Endometrium (tissue), 2 donors: ENCODE measurements around the gene RBM42.
"Not testable (repeated sequence)": the region's sequence is repeated elsewhere in the genome, so short reads cannot be mapped to it uniquely, and the experiment has no call there.

Experiments
- FAIRE-seq: peaks from 2 replicates; lab custom pipeline; 2012; peaks lifted over from hg19 to GRCh38; lab: Jason Lieb, UNC
- donor health status: control.
- donor health status: control.

RBM42 gene, protein sequence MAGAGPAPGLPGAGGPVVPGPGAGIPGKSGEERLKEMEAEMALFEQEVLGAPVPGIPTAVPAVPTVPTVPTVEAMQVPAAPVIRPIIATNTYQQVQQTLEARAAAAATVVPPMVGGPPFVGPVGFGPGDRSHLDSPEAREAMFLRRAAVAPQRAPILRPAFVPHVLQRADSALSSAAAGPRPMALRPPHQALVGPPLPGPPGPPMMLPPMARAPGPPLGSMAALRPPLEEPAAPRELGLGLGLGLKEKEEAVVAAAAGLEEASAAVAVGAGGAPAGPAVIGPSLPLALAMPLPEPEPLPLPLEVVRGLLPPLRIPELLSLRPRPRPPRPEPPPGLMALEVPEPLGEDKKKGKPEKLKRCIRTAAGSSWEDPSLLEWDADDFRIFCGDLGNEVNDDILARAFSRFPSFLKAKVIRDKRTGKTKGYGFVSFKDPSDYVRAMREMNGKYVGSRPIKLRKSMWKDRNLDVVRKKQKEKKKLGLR

DNA sequence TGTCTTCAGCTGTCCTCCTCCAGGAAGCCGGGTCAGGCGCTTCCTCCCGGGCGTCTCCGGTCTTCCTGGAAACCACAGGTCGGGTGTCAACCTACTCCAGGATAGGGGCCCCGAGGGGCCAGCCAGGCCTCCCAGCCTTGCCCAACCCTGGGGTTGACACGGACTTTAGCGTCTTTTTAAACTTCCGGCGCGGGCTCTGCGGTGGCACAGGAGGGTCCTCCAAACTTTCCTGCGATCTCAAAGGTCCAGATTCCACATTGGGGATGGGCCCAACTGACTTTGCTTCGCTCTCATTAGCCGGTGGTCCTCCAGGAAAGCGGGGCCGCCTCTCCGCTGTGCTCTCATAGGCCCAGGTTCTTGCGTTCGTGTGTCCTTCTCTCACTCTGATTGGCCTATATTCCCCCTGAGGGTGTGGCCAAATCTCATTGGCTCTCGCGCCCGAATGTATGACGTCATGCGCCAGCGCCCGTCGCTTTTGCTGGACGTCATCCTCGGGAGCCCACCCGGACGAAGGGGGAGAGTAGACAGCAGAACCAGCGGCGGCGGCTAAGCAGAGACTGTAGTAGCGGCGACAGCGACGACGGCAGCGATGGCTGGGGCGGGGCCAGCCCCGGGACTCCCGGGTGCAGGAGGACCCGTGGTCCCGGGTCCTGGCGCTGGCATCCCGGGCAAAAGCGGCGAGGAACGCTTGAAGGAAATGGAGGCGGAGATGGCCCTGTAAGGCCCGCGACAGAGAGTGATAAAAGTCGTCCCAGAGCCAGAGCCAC, at the start of gene RBM42:
RBM42 (plus strand) TSS at position 472 of the 767 bp plus-strand sequence; CDS start at position 590, 118 bp downstream.
- FAIRE-seq: peak; percentile 99

GRCh38 chr19:35582760-35583159, 46.1 kb upstream of the RBM42 start:
- no peak for FAIRE-seq

GRCh38 chr19:35585848-35586247, 43.0 kb upstream of the RBM42 start, which contains the start of gene PMIS2:
TSS of gene PMIS2 (plus strand) at chr19:35586173. CDS start at chr19:35586260, 87 bp downstream.
- FAIRE-seq: no peak

GRCh38 chr19:35587321-35587720, 41.5 kb upstream of the RBM42 start:
- FAIRE-seq: no peak

- FAIRE-seq: no peak
Measured at GRCh38 chr19:35590875-35591274, 38.0 kb upstream of the RBM42 start.

DNA sequence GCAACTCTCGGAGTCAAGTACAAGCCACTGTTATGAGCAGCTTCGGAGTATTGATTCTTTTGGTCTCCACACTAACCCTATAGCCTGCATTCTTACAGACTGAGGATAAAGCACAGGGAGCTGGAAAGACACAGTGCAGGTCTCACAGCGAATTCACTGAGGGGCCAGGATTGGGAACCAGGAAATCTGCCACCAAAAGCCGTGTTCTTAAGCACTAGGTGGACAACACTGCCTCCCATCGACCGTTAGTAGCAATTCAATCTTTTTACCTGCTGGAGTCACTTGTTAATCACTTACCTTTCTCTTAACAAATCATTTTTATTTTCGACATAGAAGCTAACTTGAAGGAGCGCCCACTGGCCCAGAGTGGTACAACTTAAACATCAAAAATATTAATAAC, 36.6 kb upstream of the RBM42 start:
- FAIRE-seq: no peak

- not testable (repeated sequence) for FAIRE-seq
Measured at GRCh38 chr19:35595026-35595425, 33.8 kb upstream of the RBM42 start.

DNA sequence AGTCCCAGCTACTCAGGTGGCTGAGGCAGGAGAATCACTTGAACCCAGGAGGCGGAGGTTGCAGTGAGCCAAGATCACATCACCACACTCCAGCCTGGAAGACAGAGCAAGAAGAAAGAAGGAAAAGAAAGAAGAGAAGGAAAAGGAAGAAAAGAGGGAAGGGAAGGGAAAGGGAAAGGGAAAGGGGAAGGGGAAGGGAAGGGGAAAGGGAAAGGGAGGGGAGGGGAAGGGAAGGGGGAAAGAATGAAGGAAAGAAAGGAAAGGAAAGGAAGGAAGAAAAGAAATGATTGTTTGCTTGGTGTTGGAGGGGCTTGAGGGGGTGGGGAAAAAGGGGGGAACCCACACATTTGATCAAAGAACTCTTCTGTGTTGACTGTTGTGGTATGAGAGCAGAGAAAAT, 32.9 kb upstream of the RBM42 start:
- no peak for FAIRE-seq

- FAIRE-seq: no peak
Measured at GRCh38 chr19:35596366-35596999, 32.4 kb upstream of the RBM42 start.

DNA sequence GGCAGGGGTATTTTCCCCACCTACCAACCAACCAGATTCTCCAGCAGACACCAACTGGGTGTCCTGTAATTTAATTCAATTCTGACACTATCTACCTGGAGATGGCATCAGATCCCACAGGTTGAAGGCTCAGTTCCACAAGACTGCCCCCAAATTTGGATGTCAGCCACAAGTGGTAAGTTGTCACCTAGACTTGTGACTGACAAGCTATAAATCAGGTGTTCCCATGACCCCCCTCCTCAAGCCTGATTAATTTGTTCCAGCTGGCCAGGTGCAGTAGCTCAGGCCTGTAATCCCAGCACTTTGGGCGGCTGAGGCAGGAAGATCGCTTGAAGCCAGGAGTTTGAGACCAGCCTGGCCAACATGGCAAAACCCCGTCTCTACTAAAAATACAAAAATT, 26.9 kb upstream of the RBM42 start:
- no peak for FAIRE-seq

- not testable (repeated sequence) for FAIRE-seq
Measured at GRCh38 chr19:35604436-35604835, 24.4 kb upstream of the RBM42 start.

DNA sequence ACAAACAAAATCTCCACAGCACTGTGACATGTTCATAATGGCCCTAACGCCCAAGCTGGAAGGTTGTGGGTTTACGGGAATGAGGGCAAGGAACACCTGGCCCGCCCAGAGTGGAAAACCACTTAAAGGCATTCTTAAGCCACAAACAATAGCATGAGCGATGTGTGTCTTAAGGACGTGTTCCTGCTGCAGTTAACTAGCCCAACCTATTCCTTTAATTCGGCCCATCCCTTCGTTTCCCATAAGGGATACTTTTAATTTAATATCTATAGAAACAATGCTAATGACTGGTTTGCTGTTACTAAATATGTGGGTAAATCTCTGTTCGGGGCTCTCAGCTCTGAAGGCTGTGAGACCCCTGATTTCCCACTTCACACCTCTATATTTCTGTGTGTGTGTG, 21.7 kb upstream of the RBM42 start:
- FAIRE-seq: not testable (repeated sequence)

DNA sequence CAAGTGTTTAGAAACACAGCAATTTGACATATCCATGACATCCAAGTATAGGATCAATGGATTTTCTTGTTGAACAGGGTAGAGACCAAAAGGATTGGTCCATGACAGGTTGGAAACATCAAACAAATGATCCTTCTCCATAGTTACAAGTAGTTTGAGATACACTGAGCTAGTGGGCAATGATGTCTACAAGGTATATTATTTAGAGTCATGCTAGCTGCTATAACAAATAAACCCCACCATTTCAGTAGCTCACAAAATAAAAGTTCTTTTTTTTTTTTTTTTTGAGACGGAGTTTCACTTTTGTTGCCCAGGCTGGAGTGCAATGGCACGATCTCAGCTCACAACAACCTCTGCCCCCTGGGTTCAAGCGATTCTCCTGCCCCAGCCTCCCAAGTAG, 21.2 kb upstream of the RBM42 start:
- FAIRE-seq: no peak

GRCh38 chr19:35608251-35608650, 20.6 kb upstream of the RBM42 start:
- FAIRE-seq: no peak

DNA sequence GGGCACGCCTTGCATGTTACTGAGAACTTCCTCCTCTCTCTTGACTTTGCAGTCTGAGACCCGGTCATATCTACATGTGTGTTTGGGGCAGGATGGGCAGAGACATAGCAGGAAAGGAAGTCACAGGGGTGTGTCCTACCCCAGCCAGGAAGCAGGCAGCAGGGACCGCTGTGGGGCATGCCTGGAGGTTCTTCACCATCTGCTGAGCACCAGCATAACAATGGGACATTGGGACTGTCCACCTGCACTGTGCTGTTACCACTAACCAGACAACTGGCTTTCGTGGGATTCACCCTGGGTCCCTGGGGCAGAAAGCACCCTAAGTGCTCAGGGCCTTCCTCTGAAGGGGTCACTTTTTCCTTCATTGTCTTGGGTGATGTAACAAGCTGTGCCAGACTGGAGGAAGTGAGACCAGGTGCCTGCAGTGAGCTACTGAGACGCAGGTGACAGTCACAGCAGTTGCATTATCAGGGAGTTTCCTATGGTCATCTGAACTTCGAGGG, 18.9 kb upstream of the RBM42 start:
- no peak for FAIRE-seq

GRCh38 chr19:35612224-35612558, 16.6 kb upstream of the RBM42 start:
- FAIRE-seq: no peak

DNA sequence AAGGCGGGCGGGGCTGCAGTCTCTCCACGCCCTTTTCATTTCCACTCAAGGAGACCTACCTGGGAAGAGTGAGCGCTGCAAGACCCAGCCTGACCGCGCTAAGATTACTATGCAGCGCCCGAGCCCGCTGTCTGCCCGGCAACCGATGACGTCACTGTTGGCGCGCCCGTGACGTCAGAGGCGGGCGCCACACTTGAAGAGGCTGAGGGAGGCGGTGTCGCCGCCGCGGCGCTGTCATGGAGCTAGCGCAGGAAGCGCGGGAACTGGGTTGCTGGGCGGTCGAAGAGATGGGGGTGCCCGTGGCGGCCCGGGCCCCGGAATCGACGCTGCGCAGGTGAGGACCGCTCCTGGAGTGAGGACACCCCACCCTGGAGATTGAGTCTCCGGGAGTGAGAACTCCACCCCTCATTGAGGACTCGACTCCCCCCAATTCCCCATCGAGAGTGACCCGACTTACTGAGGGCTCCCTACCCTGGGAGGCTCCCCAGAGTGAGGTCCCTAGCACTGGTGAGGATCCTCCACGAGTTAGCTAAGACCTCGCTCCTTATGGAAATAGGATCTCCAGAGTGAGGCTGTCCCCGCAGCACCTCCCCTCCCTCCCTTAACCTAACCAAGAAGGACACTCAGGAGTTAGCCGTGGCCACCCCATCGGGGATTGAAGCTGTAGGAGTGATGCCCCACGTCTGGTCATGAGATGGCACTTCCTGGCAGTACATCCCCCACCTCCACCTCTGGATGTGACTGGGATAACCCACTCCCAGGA, 16.1 kb upstream of the RBM42 start, which contains the start of gene HAUS5:
HAUS5 (plus strand) TSS at position 177 of the 763 bp plus-strand sequence; CDS start at position 237, 60 bp downstream.
- peak; percentile 81 for FAIRE-seq

DNA sequence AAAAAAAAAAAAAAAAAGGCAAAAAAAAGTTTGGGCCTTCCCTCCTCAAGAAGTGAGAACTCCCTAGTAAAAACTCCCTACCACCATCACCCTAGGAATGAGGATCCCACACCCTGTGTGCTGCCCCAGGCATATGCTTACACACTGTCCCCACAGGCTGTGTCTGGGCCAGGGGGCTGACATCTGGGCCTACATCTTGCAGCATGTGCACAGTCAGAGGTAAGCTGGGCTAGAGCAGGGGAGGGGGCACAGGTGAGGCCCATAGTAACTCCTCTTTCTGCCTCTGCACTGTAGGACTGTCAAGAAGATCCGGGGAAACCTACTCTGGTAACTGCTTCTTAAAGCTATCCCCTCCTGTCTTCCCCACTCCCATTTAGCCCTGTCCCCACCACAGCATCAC, 15.3 kb upstream of the RBM42 start:
- no peak for FAIRE-seq

- no peak for FAIRE-seq
Measured at GRCh38 chr19:35615036-35615435, 13.8 kb upstream of the RBM42 start.

- FAIRE-seq: no peak
Measured at GRCh38 chr19:35618857-35619256, 10.0 kb upstream of the RBM42 start.

DNA sequence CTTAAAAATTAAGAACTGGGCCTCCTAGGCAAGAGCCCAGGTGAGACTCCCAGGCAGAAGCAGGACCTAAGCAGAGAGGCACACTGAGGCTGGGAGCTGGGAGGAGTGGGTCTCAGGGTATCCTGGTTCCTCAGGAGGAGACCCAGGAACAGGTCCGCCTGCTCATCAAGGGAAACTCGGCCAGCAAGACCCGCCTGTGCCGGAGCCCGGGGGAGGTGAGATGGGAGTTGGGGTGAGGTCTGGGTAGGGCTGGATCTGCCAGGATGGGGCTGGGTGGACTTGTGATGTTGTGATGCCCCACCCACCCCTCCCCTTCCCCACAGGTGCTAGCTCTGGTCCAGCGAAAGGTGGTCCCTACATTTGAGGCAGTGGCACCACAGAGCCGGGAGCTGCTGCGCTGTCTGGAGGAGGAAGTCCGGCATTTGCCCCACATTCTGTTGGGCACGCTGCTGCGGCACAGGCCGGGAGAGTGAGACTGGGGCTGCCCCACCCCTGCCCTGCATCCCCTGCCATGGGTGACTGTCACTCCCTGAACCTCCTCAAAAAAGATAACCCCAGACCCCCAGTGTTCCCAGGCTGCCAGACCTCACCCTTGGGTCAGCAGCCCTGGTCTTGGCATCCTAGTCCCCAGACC, 9.4 kb upstream of the RBM42 start:
- FAIRE-seq: no peak
